Measurements from ENCODE around the gene NFATC4.
A peak's percentile ranks its signal among the peaks of the same experiment; 100 is the strongest.
"Not testable (repeated sequence)": the region's sequence is repeated elsewhere in the genome, so short reads cannot be mapped to it uniquely, and the experiment has no call there.

Gene NFATC4

DNA sequence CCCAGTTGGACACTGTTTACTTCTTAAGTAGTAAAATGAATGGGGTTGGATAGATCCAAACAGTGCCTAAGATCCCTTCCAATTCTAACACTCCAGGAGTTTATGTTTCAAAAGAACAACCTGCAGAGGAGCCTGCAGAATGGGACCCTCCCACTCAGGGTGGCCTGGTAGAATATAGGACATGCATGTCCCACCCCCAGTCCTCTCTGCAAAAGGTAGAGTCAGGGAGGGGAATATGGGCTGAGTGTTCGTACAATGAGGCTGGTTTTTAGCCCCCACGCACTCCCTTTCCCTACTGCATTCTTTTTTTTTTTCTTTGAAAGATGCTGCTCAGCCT lies 19.0 kb downstream of the NFATC4 start:
- H3K23ac ChIP-seq (ENCODE audit: low read length) = no peak overlapping the region
- H4K91ac ChIP-seq (ENCODE audit: low read depth, low read length) = no peak overlapping the region
- H4K8ac ChIP-seq (ENCODE audit: low read depth, low read length) = no peak overlapping the region
- H3K4me1 ChIP-seq (ENCODE audit: control insufficient read depth in 1 of 2, insufficient read depth in 2 of 2, low read length in 2 of 2) = peaks cover 5% of the 10 kb centered on the region in 2 experiments
- no peaks in the 10 kb centered on the region for H3K27me3 ChIP-seq (ENCODE audit: insufficient read depth, low read length)
- no peak overlapping the region for H3K9ac ChIP-seq (ENCODE audit: low read length)
- H2BK120ac ChIP-seq (ENCODE audit: insufficient read depth, low read length, poor library complexity) = no peak overlapping the region
- no CpG with 5 or more reads among the region's 2 CpGs for WGBS (ENCODE audit: extremely low coverage, insufficient coverage, insufficient read length)
- no peak overlapping the region for H3K18ac ChIP-seq (ENCODE audit: low read length)
- no peaks in the 10 kb centered on the region for H3K9me3 ChIP-seq (ENCODE audit: insufficient read depth, low read depth, low read length)
- H2AFZ ChIP-seq (ENCODE audit: insufficient read depth, low read length, poor library complexity) = no peak overlapping the region
- no peak overlapping the region for H3K14ac ChIP-seq (ENCODE audit: low read length)
- H2BK5ac ChIP-seq (ENCODE audit: low read depth, low read length, poor library complexity) = no peak overlapping the region
- no peaks in the 10 kb centered on the region for H3K36me3 ChIP-seq (ENCODE audit: control insufficient read depth in 1 of 2, insufficient read depth in 2 of 2, low read length in 2 of 2)
- no peak overlapping the region for H3K4me2 ChIP-seq (ENCODE audit: low read length)
- H4K12ac ChIP-seq (ENCODE audit: low read depth, low read length) = no peak overlapping the region
- H2BK12ac ChIP-seq (ENCODE audit: low read length) = no peak overlapping the region
- no peak overlapping the region for H3K4ac ChIP-seq (ENCODE audit: low read depth, low read length)
- H3K4me3 ChIP-seq (ENCODE audit: low read depth, low read length) = no peak overlapping the region
- peaks cover 6% of the 10 kb centered on the region for H3K79me1 ChIP-seq (ENCODE audit: low read length)
- no peaks in the 10 kb centered on the region for H3K79me2 ChIP-seq (ENCODE audit: control insufficient read depth, insufficient read depth, low read length, poor library complexity)
- H2AK5ac ChIP-seq (ENCODE audit: low read length) = no peak overlapping the region
- no peak for DNase-seq
- no peak overlapping the region for H3K27ac ChIP-seq (ENCODE audit: low read depth, low read length)

DNA sequence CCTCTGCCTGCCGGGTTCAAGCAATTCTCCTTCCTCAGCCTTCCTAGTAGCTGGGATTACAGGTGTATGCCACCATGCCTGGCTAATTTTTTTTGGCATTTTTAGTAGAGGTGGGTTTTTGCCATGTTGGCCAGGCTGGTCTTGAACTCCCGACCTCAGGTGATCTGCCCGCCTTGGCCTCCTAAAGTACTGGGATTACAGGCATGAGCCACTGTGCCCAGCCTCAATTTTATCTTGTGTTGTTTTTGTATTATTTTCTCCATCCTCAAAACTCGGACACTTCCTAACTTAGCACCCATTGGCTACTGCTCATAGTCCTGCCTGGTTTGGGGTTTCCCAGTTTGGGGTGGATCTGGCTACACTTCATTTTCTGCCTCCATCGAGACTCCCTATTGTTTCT lies 19.6 kb downstream of the NFATC4 start:
- H3K4me3 ChIP-seq (ENCODE audit: low read depth, low read length); H2AFZ ChIP-seq (ENCODE audit: insufficient read depth, low read length, poor library complexity); H3K4me2 ChIP-seq (ENCODE audit: low read length); H2BK5ac ChIP-seq (ENCODE audit: low read depth, low read length, poor library complexity); DNase-seq; H3K27ac ChIP-seq (ENCODE audit: low read depth, low read length); H2AK5ac ChIP-seq (ENCODE audit: low read length); H3K4ac ChIP-seq (ENCODE audit: low read depth, low read length); H3K79me2 ChIP-seq (ENCODE audit: control insufficient read depth, insufficient read depth, low read length, poor library complexity); H4K12ac ChIP-seq (ENCODE audit: low read depth, low read length); H4K8ac ChIP-seq (ENCODE audit: low read depth, low read length); H3K36me3 ChIP-seq (ENCODE audit: control insufficient read depth in 1 of 2, insufficient read depth in 2 of 2, low read length in 2 of 2); H3K9me3 ChIP-seq (ENCODE audit: insufficient read depth, low read depth, low read length); H3K14ac ChIP-seq (ENCODE audit: low read length); H4K91ac ChIP-seq (ENCODE audit: low read depth, low read length); H3K23ac ChIP-seq (ENCODE audit: low read length); H3K18ac ChIP-seq (ENCODE audit: low read length); H3K9ac ChIP-seq (ENCODE audit: low read length); H3K4me1 ChIP-seq (ENCODE audit: control insufficient read depth in 1 of 2, insufficient read depth in 2 of 2, low read length in 2 of 2); H3K27me3 ChIP-seq (ENCODE audit: insufficient read depth, low read length); H2BK12ac ChIP-seq (ENCODE audit: low read length); H3K79me1 ChIP-seq (ENCODE audit: low read length); H2BK120ac ChIP-seq (ENCODE audit: insufficient read depth, low read length, poor library complexity): not testable (repeated sequence)
- WGBS (ENCODE audit: extremely low coverage, insufficient coverage, insufficient read length) = no CpG with 5 or more reads among the region's 5 CpGs

DNA sequence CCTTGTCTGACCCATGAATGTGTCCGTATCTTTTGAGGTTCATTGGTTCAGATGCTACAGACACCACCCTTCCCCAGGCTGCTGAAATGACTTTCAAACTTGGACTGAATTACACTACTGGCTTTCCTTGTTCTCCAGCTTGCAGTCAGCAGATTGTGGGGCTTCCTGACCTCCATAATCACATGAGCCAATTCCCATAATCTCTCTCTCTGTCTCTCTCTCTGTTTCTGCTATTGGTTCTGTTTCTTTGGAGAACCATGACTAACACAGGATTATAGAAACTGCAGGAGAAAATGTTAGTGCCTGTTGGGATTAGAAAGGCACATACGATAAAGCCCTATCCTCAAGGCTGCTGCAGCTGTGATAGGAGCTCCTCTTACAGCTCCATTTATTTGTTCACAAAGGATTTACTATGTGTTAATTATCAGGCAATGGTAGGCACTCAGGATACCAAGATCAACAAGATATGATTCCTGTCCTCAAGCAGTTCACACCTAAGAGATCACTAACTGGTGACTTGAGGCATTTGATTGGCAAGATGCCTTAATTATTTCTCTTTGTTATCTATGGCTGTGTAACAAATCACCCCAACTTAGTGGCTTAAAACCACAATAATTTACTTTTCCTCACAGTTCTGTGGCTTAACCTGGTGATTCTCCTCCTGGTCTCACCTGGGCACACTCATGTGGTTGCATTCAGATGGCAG lies 20.6 kb downstream of the NFATC4 start:
- Histone ChIP-seq H3K27me3 (ENCODE audit: insufficient read depth, low read length) (no peaks in the 10 kb centered on the region), H2AFZ (ENCODE audit: insufficient read depth, low read length, poor library complexity) (no peak overlapping the region), H3K4me1 (ENCODE audit: control insufficient read depth in 1 of 2, insufficient read depth in 2 of 2, low read length in 2 of 2) (peaks cover 6 to 13% of the 10 kb centered on the region in 2 experiments), H3K4ac (ENCODE audit: low read depth, low read length) (no peak overlapping the region), H3K9ac (ENCODE audit: low read length) (no peak overlapping the region), H3K14ac (ENCODE audit: low read length) (no peak overlapping the region), H3K18ac (ENCODE audit: low read length) (no peak overlapping the region), H2AK5ac (ENCODE audit: low read length) (no peak overlapping the region), H2BK5ac (ENCODE audit: low read depth, low read length, poor library complexity) (no peak overlapping the region), H3K79me1 (ENCODE audit: low read length) (peaks cover 8% of the 10 kb centered on the region), H3K9me3 (ENCODE audit: insufficient read depth, low read depth, low read length) (no peaks in the 10 kb centered on the region), H3K27ac (ENCODE audit: low read depth, low read length) (no peak overlapping the region), H4K8ac (ENCODE audit: low read depth, low read length) (no peak overlapping the region), H3K36me3 (ENCODE audit: control insufficient read depth in 1 of 2, insufficient read depth in 2 of 2, low read length in 2 of 2) (no peaks in the 10 kb centered on the region), H3K4me2 (ENCODE audit: low read length) (no peak overlapping the region), H4K12ac (ENCODE audit: low read depth, low read length) (no peak overlapping the region), H2BK12ac (ENCODE audit: low read length) (no peak overlapping the region), H3K79me2 (ENCODE audit: control insufficient read depth, insufficient read depth, low read length, poor library complexity) (no peaks in the 10 kb centered on the region), H3K23ac (ENCODE audit: low read length) (no peak overlapping the region), H2BK120ac (ENCODE audit: insufficient read depth, low read length, poor library complexity) (no peak overlapping the region), H3K4me3 (ENCODE audit: low read depth, low read length) (no peak overlapping the region), H4K91ac (ENCODE audit: low read depth, low read length) (no peak overlapping the region)
- DNase-seq = no peak
- whole genome bisulfite sequencing (ENCODE audit: extremely low coverage, insufficient coverage, insufficient read length) = no CpG with 5 or more reads among the region's 2 CpGs

DNA sequence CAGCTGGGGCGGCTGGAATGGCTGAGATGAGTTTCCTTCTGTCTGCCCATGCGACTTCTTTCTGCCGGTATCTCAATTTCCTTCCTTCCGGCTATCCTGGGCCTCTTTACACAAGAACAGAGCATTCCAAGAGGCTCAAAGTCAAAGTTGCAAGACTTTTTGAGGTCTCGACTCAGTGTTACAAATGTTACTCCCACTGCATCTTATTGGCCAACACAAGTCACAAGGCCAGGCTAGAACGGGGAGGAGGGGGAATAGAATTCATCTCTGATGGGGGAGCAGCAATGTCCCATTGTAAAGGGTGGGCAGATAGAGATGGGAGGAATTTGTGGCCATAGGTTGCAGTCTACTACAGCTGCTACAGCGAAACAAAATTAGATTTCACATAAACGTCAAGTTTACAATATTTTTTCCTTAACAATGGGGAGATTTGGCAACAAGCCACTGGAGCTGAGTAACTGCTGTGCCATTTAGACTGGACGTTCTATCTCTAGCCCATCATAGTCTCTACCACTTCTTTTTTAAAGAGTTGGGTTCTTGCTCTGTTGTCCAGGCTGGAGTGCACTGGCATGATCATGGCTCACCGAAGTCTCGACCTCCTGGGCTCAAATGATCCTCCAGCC lies 21.4 kb downstream of the NFATC4 start:
- H4K8ac ChIP-seq (ENCODE audit: low read depth, low read length) = no peak overlapping the region
- no peak overlapping the region for H4K12ac ChIP-seq (ENCODE audit: low read depth, low read length)
- peak; percentile 11 to 45 for DNase-seq
- H3K36me3 ChIP-seq (ENCODE audit: control insufficient read depth in 1 of 2, insufficient read depth in 2 of 2, low read length in 2 of 2) = no peaks in the 10 kb centered on the region
- no peak overlapping the region for H3K18ac ChIP-seq (ENCODE audit: low read length)
- H3K4me2 ChIP-seq (ENCODE audit: low read length) = no peak overlapping the region
- no peak overlapping the region for H2BK5ac ChIP-seq (ENCODE audit: low read depth, low read length, poor library complexity)
- H2BK12ac ChIP-seq (ENCODE audit: low read length) = no peak overlapping the region
- no peak overlapping the region for H2BK120ac ChIP-seq (ENCODE audit: insufficient read depth, low read length, poor library complexity)
- H3K9ac ChIP-seq (ENCODE audit: low read length) = no peak overlapping the region
- H2AFZ ChIP-seq (ENCODE audit: insufficient read depth, low read length, poor library complexity) = no peak overlapping the region
- no CpG with 5 or more reads among the region's 11 CpGs for WGBS (ENCODE audit: extremely low coverage, insufficient coverage, insufficient read length)
- no peak overlapping the region for H4K91ac ChIP-seq (ENCODE audit: low read depth, low read length)
- no peak overlapping the region for H3K4ac ChIP-seq (ENCODE audit: low read depth, low read length)
- peaks cover 8 to 15% of the 10 kb centered on the region in 2 experiments for H3K4me1 ChIP-seq (ENCODE audit: control insufficient read depth in 1 of 2, insufficient read depth in 2 of 2, low read length in 2 of 2)
- no peak overlapping the region for H3K27ac ChIP-seq (ENCODE audit: low read depth, low read length)
- H3K23ac ChIP-seq (ENCODE audit: low read length) = no peak overlapping the region
- H3K79me1 ChIP-seq (ENCODE audit: low read length) = peaks cover 8% of the 10 kb centered on the region
- no peaks in the 10 kb centered on the region for H3K27me3 ChIP-seq (ENCODE audit: insufficient read depth, low read length)
- H2AK5ac ChIP-seq (ENCODE audit: low read length) = no peak overlapping the region
- no peak overlapping the region for H3K4me3 ChIP-seq (ENCODE audit: low read depth, low read length)
- H3K14ac ChIP-seq (ENCODE audit: low read length) = no peak overlapping the region
- H3K9me3 ChIP-seq (ENCODE audit: insufficient read depth, low read depth, low read length) = no peaks in the 10 kb centered on the region
- H3K79me2 ChIP-seq (ENCODE audit: control insufficient read depth, insufficient read depth, low read length, poor library complexity) = no peaks in the 10 kb centered on the region
